ENCODE results near the gene MIB2.

MIB2 gene

DNA sequence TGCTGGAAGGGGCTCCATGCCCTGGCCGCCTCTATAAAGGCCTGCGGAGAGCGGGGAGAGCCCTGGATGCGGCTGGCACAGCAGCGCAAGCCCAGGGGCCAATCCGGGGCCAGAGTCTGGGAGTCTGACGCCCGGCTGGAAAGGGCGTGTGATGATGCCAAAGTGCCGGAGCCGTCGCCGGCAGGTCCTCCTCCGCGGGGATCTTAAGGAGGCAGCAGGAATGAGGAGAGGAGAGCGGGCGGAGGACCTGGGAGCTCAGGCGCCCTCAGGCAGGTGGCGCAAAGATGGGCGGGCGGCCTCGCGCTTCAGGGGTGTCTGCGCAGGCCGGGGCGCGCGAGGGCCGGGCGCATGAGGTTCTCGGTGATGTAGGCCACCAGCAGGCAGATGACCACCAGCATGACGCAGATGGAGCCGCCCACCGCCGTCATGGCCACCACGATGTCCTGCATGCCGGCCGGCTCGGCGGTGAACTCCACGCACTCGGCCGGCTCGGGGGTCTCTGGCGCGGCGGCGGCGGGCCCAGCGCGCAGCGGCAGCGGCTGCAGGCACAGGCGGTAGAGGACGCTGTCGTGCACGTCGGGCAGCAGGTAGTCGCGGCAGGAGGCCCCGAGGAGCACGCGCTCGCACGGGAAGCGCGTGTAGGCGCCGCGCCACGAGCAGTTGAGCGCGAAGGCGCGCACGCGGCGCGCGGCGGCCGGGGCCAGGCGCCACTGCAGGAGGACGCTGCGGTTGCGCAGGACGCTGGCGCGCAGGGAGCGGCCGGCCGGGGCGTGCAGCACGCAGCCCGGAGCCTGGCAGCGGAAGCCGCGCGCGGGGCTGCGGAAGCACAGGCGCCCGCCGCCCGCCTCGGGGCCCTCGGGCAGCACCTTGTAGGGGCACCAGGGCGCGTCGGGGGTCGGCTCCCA lies 16.0 kb upstream of the MIB2 start:
- Histone ChIP-seq H3K4me2 (ENCODE audit: low read depth, low read length, poor library complexity, severe bottlenecking) (no peak overlapping the region), H3K4me3 (ENCODE audit: low read length, poor library complexity, severe bottlenecking) (no peak overlapping the region), H4K20me1 (ENCODE audit: insufficient read depth, low read length, poor library complexity, severe bottlenecking) (no peaks in the 10 kb centered on the region), H3F3A (ENCODE audit: low read depth) (no peaks in the 10 kb centered on the region), H3K9ac (ENCODE audit: low read depth, low read length, poor library complexity, severe bottlenecking) (no peak overlapping the region), H3K36me3 (ENCODE audit: insufficient read depth, low read length) (no peaks in the 10 kb centered on the region), H3K9me3 (ENCODE audit: insufficient read depth, low read depth, low read length) (no peaks in the 10 kb centered on the region), H3K9me2 (replicated peaks; ENCODE audit: low read depth, low read length) (no peaks in the 10 kb centered on the region), H3K27me3 (ENCODE audit: insufficient read depth, low read length, poor library complexity, severe bottlenecking) (peaks cover 19% of the 10 kb centered on the region), H3K79me2 (ENCODE audit: insufficient read depth, low read length) (no peaks in the 10 kb centered on the region), H3K4me1 (ENCODE audit: insufficient read depth, low read length, poor library complexity, severe bottlenecking) (no peaks in the 10 kb centered on the region), H2AFZ (ENCODE audit: low read length) (no peak overlapping the region)
- TF ChIP-seq, protein P1, sequence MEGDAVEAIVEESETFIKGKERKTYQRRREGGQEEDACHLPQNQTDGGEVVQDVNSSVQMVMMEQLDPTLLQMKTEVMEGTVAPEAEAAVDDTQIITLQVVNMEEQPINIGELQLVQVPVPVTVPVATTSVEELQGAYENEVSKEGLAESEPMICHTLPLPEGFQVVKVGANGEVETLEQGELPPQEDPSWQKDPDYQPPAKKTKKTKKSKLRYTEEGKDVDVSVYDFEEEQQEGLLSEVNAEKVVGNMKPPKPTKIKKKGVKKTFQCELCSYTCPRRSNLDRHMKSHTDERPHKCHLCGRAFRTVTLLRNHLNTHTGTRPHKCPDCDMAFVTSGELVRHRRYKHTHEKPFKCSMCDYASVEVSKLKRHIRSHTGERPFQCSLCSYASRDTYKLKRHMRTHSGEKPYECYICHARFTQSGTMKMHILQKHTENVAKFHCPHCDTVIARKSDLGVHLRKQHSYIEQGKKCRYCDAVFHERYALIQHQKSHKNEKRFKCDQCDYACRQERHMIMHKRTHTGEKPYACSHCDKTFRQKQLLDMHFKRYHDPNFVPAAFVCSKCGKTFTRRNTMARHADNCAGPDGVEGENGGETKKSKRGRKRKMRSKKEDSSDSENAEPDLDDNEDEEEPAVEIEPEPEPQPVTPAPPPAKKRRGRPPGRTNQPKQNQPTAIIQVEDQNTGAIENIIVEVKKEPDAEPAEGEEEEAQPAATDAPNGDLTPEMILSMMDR (conservative IDR thresholded peaks at IDR 0.05; ENCODE audit: low read length): no peak
- no peak for TF ChIP-seq EZH2phosphoT487 (IDR thresholded peaks at IDR 0.05; ENCODE audit: borderline replicate concordance)

DNA sequence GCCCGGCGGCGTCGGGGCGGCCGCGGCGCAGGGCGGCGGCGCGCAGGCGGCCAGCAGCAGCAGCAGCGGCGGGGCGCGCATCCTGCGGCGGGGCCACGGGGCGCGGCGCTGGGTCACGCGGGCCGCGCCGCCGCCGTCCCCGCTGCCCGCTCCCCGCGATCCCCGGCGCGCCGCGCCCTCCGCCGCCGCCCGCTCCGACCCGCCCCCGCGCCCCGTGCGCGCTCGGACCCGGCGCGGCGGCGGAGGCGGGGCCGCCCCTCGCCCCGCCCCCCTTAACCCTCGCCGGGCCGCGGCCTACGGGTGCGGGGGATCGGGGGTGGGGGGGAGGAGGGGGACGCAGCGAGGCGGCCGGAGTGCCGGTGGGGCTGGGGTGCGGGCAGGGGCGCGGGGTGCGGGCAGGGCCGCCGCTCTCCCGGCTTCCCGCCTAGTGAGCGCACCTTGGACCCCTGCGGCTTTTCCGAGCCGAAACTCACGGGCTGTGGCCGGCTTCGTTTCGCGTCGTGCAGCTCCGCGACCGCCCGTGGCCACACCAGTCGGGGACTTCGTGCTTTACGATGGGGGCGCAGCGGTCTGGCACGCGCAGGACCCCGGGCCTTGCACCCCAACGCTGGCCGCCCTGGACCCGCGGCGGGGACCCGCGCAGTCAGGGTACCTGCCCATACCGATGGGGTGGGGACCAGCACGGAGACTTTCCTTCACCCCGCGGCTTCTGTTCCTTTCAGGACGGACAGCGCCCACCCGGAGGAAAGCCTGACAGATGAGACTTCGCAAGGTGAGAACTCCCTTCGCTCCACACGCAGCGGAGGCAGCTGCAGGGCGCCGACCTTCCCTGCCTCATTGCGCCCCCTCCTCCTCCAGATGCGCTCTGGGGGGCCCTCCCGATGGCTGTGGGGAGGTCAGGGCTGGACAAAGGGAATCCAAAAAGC lies 15.1 kb upstream of the MIB2 start, which contains the start of gene FNDC10:
Gene FNDC10, minus strand, starts transcription at position 201 of the 926 bp plus-strand sequence. Its CDS starts 120 bp downstream, at position 81.
- H3K79me2 ChIP-seq (ENCODE audit: insufficient read depth, low read length): no peaks in the 10 kb centered on the region
- no peak within 1 kb of the TSS for H2AFZ ChIP-seq (ENCODE audit: low read length)
- no peak within 1 kb of the TSS for H3K9ac ChIP-seq (ENCODE audit: low read depth, low read length, poor library complexity, severe bottlenecking)
- H3K4me2 ChIP-seq (ENCODE audit: low read depth, low read length, poor library complexity, severe bottlenecking): no peak within 1 kb of the TSS
- H3K36me3 ChIP-seq (ENCODE audit: insufficient read depth, low read length): no peaks in the 10 kb centered on the region
- no peaks in the 10 kb centered on the region for H3K9me3 ChIP-seq (ENCODE audit: insufficient read depth, low read depth, low read length)
- no peaks in the 10 kb centered on the region for H3K9me2 ChIP-seq (replicated peaks; ENCODE audit: low read depth, low read length)
- H3F3A ChIP-seq (ENCODE audit: low read depth): no peaks in the 10 kb centered on the region
- peaks cover 14% of the 10 kb centered on the region for H3K27me3 ChIP-seq (ENCODE audit: insufficient read depth, low read length, poor library complexity, severe bottlenecking)
- TF ChIP-seq, protein P1 (conservative IDR thresholded peaks at IDR 0.05; ENCODE audit: low read length): no peak
- no peak for TF ChIP-seq EZH2phosphoT487 (IDR thresholded peaks at IDR 0.05; ENCODE audit: borderline replicate concordance)
- H4K20me1 ChIP-seq (ENCODE audit: insufficient read depth, low read length, poor library complexity, severe bottlenecking): no peaks in the 10 kb centered on the region
- no peaks in the 10 kb centered on the region for H3K4me1 ChIP-seq (ENCODE audit: insufficient read depth, low read length, poor library complexity, severe bottlenecking)
- no peak within 1 kb of the TSS for H3K4me3 ChIP-seq (ENCODE audit: low read length, poor library complexity, severe bottlenecking)

- no peaks in the 10 kb centered on the region for H3F3A ChIP-seq (ENCODE audit: low read depth)
- no peak overlapping the region for H3K4me3 ChIP-seq (ENCODE audit: low read length, poor library complexity, severe bottlenecking)
- no peaks in the 10 kb centered on the region for H3K9me3 ChIP-seq (ENCODE audit: insufficient read depth, low read depth, low read length)
- TF ChIP-seq, protein P1 (conservative IDR thresholded peaks at IDR 0.05; ENCODE audit: low read length): no peak
- TF ChIP-seq EZH2phosphoT487 (IDR thresholded peaks at IDR 0.05; ENCODE audit: borderline replicate concordance): no peak
- no peaks in the 10 kb centered on the region for H3K79me2 ChIP-seq (ENCODE audit: insufficient read depth, low read length)
- no peak overlapping the region for H3K9ac ChIP-seq (ENCODE audit: low read depth, low read length, poor library complexity, severe bottlenecking)
- H3K4me2 ChIP-seq (ENCODE audit: low read depth, low read length, poor library complexity, severe bottlenecking): no peak overlapping the region
- no peaks in the 10 kb centered on the region for H4K20me1 ChIP-seq (ENCODE audit: insufficient read depth, low read length, poor library complexity, severe bottlenecking)
- no peaks in the 10 kb centered on the region for H3K9me2 ChIP-seq (replicated peaks; ENCODE audit: low read depth, low read length)
- no peaks in the 10 kb centered on the region for H3K4me1 ChIP-seq (ENCODE audit: insufficient read depth, low read length, poor library complexity, severe bottlenecking)
- no peaks in the 10 kb centered on the region for H3K36me3 ChIP-seq (ENCODE audit: insufficient read depth, low read length)
- H2AFZ ChIP-seq (ENCODE audit: low read length): no peak overlapping the region
- H3K27me3 ChIP-seq (ENCODE audit: insufficient read depth, low read length, poor library complexity, severe bottlenecking): peaks cover 6% of the 10 kb centered on the region
Measured at GRCh38 chr1:1600861-1601563, 14.3 kb upstream of the MIB2 start.

Data from Loucy (cell line).